NCI-H345 (cell line): Measurements from ENCODE around the gene SLC24A4.

Experiments used
- DNase-seq: peaks from one replicate; lab custom pipeline; 2025; lab: John Stamatoyannopoulos, UW

The SLC24A4 gene

DNA sequence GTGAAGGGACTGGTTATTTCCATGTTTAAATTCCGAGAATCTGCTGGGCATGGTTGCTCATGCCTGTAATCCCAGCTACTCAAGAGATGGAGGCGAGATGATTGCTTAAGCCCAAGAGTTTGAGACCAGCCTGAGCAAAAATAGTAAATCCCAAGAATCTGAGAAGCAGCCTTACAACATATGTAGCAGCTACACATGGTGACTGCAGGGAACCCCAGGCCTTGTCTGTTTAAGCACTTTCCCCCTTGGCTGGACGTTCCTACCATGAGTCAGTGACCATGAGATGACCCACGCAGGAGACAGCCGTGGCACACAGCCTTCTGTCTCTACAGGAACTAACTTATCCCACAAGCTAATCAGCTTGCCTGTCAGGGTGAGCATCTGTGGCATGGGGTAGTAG lies 5.5 kb upstream of the SLC24A4 start:
- DNase-seq = no peak

DNA sequence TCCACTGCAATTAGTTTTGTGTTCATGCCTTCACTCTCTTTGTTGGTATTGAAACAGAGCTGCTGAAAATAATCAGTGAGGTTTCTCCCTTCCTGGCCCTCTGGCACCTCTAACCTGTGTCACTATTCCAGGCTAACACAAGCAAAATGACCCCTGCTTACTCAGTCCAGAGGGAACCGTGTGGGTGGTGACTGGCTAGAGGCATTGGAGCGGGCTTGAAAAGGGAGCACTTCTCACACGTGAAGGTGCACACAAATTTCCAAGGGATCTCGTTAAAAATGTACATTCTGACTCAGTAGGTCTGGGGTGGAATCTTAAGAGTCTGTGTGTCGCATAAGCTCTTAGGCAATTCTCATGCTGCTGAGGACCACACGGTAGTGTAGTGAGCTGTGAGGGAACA lies 1.3 kb upstream of the SLC24A4 start:
- DNase-seq = no peak

DNA sequence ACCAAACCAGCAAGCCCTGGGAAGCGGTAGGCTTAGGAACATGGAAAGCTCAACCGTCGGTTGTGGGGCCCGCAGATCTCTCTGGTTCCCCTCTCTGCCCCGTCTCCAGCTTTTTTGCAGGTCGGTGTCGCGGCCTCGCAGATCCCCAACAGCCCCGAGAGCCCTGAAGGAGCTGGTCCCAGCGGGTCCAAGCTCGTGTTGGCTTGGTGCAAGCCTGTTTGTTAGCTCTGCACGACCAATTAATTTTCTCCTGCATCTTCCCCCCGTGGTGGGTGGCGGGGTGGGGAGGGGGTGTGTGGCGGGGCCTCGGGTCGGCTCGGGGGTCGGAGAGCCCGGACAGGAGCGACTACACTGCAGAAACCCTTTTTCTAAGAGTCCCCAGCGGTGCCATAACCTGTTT lies 449 bp upstream of the SLC24A4 start:
- no peak for DNase-seq

DNA sequence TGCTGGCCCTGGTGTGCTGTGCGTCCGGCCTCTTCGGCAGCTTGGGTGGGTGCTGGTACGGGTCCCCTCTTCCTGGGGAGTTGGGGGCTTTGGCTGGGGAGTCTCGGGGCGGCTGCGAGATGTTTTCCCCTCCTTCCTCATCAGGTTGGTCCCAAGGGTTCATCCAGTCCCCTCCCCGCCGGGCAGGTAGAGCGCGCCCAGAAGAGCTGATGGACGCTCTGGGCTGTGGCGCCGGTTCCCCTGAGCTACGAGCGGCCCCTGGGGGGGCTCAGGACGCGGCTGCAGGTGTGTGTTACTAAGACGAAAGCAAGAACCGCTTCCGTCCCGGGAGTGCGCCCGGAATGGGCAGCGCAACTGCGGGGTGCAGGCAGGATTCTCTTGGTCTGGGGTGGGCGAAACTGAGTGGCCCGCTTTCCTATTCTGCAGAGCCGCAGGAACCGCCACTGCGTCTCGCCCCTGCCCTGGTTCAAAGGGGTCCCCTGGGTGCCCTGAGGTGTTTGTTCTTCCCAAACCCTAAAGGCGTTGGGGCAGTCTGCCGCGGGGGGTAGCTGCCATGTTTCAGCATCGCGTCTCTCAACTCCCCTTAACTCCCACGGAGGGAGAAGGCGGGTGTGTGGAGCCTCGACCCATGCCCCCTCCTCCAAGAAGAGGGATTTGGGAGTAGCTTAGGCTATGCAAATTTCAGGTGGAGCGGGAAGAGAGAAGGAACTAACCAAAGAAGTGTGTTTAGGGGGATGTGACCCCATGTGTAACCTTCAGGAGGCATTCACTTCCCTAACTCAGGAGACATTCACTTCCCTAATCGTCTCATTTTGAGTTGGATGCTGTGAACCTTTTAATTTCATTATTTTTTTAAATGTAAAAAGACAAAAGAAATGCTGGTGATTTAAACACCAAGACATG lies 1.2 kb downstream of the SLC24A4 start:
- DNase-seq = no peak

DNA sequence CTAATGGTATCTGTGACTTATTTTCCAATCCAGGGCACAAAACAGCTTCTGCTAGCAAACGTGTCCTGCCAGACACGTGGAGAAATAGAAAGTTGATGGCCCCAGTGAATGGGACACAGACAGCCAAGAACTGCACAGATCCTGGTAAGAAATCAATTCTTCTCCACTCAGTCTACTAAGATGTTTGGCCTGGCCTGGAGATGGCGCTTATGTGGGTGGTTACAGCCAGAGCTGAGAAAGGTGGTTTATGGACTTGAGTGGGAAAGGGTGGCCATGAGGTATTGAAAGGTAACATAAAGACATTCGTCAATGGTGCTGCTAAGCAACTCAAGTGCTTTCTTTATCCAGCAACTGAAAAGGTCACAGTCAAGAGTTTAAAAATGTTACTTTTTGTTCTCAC lies 2.9 kb downstream of the SLC24A4 start:
- no peak for DNase-seq

DNA sequence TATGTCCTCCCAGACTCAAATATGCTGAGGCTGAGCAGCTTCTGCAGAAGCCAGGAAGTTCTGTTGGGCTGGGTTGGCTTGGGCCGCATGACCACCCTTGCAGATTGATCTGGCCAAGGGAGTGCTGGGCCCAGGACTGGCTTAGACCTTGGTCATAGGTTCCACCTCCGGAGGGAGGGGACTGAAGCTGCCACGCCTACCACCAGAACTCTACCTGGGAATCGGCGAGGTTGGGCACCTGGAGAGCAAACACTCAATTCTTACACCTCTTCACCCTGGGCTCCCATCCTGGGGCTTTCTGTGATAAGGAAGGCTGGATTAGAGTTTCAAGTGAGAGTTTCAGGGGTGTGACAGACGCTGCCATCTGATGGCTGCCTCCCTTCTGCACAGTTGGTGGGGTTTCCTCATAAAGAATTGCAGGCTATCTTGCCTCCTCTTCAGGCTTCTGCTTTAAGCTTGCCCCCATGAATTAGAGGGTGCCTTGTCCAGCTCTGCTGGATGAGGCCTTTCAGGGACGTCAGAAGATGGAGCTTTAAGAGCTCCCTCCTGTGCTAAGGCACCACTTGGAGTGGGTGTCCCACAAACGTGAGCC lies 5.8 kb downstream of the SLC24A4 start:
- no peak for DNase-seq

DNA sequence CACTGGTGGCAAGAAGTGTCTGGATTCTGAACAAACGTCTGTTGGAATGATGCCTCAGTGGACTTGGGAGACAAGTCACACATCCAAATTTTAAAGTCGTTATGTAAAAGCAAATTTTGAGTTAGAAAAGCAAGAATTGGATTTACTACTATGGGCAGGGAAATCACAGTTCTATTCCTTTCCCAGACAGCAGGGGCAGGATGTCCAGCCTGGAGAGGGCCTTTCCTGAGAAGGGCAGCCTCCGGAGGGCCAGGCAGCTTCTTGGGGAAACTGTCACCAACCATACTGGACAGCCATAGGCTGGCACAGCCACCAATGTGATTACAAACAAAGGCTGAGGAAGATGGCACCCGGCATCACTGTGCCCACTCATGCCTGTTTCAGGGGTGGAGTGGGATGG lies 11.1 kb downstream of the SLC24A4 start:
- DNase-seq = no peak

DNA sequence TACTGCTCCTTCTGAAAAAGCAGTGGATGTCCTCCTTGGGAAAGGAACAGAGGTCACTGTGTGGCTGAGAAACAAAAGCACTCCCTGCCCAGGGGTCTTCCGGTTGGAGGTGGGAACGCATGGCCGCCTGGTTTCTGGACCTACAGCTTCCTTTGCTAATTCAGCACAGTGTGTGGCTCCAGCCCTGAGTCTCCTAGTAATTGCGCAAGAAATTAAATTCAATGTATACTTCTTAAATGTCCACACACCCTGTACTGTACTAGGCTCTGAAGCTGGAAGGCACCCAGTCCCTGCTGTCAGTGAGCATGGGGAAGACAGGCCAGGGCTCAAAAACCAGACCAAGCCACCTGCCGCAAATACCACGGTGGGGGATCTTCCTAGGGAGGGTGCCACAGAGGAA lies 13.4 kb downstream of the SLC24A4 start:
- no peak for DNase-seq

DNA sequence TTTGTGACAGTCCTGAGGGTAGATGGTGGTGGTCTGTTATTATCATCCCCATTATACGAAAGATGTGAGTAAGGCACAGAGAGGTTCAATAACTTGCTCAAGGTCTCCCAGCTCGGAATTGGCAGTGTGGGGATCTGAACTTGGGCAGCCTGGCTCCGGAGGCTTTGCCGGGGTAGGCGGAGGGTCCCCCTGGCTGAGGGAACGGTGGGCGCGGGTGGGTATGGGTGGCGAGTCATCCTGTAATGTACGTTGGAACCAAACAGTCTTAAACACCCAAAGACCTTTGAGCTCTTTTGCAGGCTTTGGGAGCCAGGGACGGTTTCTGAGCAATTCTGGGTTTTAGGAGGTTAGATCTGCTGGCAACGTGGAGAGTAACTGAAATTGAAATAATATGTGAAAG lies 16.5 kb downstream of the SLC24A4 start:
- no peak for DNase-seq

DNA sequence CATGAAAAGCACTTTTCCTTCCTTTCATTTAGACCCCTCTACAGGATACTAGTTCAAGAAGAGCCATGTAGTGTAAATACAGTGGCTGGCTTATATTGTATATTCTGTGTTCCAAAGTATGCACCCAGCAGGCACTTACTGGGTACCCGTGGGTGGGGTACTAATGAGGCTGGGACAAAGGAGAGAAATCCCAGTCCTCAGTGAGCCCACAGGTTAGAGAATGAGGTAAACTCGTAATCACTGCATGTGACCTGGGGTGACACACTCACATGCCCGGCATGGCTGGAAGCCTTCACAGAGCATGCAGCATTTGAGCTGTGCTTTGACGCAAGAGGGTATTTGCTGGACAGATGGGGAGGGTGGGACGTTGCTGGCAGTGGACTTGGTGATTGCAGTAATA lies 17.1 kb downstream of the SLC24A4 start:
- DNase-seq = no peak

DNA sequence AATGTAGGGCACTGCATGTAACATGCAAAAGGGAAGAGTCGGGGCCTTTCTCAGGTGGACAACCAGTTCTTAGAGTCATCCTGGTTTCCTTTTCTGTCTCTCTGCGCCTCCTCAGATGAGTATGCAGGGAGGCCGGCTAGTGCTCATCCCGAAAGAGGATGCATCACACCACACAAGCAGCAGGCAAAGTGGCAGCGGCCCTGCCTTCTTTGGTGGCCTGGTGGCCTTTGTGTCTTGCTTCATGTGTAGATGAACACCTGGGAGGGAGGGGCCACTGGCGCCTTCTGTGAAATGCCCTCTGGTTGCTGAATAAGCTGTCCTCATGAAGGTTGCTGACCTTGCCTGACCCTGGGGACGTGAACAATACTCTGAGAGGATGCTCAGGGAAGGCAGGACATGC lies 18.0 kb downstream of the SLC24A4 start:
- no peak for DNase-seq

DNA sequence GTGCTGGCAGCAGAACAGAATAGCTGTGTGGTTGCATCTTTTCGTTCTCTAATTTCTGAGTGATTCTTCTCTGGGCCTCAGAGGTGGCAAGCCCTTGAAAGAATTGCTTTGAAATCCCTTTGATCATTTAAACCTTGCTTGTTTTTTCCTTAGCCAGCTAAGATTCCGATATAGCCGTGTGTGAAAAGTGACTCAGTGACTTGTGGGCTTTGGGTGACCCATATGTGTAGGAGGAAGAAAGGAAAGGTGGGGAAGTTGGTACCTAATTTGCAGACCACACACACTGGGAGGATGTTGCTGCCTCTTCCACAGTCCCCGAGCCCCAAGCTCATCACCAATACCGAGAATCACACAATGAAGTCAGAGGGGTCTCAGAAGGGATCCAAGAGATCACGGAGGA lies 18.8 kb downstream of the SLC24A4 start:
- no peak for DNase-seq

DNA sequence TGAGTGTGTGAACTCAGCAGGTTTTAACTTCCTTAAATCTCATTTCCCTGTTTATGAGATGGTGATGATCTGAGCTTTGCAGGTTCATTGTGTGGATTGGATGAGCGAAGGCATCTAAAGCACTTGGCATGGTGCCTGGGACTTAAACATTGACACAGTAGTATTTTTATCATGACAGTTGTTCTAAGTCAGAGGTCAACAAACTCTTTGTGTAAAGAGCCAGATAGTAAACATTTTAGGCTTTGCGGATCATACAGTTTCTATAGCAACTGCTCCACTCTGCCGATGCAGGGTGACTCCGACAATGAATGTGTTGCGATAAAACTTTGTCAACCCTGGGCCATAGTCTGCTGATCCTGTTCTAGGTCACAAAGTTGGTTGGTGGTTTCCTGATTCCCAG lies 25.2 kb downstream of the SLC24A4 start:
- DNase-seq = peak; percentile 88

DNA sequence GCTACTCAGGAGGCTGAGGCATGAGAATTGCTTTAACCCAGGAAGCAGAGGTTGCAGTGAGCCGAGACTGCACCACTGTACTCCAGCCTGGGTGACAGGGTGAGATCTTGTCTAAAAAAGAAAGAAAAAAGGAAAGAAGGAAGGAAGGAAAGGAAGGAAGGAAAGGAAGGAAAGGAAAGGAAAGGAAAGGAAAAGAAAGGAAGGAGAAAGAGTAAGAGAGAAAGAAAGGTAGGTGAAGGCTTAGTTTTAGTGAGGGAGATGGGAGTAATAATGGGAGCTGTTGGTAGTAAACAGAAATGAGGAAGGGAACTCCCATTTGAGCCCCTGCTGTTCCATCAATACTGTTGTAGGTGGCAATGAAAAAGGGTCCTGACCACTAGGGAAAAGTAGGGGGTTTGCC lies 28.8 kb downstream of the SLC24A4 start:
- DNase-seq = no peak

DNA sequence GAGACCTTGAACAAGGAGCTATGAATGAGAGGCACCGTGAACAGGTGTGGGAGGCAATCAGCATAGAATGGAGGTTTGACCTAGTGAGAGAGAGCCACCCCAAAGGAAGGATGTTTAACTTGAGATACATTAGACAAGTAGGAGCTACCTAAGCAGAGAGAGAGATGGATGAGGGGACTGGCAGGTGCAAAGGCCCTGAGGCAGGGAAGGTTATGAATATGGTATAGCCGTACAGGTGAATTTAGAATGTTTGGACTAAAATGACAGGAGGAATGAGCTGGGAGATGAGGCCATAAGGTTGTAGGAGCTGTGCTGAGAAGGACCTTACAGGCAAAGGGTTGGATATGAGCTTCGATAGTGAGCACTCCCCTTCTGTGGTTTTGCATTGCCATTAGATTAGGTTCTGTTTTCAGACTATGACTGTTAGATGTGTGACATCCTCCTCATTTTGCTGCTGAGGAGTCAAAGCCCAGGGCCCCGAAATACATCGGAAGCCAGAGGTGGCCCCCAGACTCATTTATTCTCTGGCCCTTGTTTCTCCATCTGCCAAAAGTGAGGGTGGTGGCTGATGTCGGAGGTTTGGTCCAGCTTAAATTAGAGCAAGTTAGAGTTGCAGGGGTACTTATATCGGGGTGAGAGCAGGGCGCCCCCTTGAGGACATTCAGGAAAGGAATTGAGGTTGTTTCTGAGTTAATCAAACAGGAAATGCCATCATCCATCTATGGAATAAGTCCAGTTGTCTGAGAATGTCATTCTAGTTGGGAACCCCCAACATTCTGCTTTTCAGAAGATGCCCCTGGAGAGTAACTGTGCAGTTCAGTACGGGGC lies 29.4 kb downstream of the SLC24A4 start:
- no peak for DNase-seq

DNA sequence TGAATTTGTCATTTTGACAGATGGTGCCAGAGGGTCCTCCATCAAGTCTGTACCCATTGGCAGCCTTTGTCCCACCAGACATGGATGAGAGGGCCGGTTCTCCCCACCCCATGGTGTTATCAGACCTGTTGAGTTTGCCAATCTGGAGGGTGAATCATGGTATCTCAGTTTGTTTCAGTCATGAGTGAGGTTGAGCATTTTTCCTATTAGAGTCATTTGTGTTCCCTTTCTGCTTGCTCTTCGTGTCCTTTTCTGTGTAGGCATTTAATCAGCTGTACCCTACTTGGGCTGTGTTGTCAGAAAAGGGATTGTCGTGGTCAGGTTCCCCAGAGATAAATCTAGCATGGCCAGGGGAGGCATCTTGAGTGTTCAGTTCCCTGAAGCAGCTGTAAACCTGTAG lies 30.5 kb downstream of the SLC24A4 start:
- no peak for DNase-seq

DNA sequence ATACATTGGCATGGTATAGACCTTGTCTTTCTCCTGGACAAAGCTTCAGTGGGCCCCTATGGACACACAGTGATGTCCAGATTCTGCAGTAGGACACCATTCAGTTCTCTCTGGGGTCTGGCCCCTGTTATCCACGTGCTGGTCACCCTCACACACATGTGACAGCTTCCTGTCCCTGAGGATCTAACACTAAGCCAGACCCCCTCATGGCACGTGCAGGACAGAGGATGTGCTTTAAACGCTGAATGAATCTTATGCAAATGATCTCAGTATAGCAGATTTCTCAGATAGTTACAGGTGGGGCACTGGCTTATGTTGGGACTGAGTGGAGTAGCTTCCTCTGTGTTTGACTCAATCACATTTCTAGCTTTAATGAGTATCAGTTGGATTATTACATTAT lies 33.7 kb downstream of the SLC24A4 start:
- no peak for DNase-seq

DNA sequence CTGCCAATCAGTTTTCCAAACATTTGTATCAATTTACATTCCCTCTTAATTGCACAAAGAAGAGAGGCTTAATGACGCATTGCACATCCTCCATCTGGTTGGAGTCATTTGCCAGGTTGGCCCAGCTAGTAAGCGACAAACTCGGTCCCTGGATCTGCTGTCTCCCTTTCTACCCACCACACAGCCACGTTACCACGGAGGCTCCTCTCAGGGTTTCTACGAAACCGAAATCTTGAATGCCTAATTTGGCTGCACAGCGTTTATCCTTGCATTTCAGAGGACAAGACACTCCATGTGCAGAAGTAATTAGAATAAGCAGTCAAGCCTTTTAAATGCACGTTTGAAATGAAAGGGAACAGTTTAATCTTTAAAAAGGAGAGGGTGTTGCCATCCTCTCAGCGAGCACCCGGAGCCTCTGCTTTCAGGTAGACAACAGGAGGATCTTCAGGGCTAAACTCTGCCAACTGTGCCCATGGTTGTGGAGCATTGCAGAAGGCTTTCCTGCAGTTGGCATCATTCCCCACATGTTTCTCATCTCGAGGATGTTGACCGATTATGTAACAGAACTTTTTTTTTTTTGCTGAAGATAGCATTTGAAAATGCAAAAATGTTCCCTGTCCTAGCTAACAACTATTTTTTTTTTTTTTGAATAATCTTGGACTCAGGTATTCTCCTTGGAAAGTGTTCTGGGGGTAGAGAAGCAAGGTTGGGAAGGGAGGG lies 37.8 kb downstream of the SLC24A4 start:
- no peak for DNase-seq

DNA sequence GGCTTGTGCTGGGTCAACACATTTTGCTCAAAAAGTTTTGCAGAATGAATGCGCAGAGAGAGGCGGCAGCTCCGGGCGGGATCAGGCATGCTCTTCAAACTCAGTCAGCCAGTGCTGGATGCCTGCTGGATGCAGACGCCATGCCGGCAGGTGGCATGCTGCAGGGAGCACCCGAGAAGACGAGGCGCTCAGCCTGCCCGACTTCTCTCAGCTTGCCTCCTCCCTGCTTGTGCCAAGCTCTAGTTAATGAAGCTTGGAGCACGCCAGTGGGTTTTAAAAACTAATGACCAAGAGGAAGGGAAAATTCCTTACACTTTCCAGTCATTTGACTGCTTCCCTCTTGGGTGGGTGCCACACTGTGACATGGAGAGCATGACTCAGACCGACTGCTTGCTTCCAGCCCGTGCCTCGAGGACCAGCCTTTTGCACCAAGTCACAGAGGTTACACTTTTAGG lies 39.8 kb downstream of the SLC24A4 start:
- DNase-seq = peak; percentile 61

DNA sequence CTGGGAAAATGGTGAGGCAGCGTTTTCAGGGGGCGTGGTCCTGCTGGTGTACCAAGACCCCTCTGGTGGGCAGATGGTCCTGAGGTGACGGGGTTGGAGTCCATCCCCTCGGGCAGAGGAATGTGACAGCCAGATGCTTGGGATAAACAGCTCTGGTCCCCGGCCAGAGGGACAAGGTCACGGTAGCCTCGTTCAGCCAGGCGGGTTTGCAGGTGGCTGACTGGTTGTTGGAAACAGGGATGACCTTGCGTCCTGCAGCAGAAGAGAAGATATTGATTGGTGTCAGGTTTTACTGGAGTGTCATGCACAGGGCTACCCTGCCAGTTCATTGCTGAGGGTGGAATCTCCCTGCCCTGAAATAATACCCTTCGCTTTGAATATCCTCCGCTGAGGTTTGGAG lies 43.3 kb downstream of the SLC24A4 start:
- DNase-seq = no peak

DNA sequence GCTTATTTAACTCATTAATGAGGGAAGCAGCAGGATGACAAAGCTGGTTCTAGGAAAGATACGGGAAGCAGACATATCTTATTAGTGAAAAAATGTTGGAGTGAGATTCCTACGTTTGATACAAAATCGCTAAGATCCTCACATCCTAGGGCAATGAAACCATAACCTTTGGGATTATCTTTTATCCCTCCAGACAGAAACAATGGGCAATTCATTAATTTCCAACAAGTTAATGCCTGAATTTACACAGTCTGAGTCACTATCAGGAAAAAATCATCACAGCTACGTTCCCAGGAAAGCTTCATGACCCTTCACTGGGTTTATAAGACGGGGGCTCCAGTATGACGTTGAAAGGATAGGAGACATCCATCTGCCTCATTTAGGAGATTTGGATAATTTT lies 45.0 kb downstream of the SLC24A4 start:
- no peak for DNase-seq

DNA sequence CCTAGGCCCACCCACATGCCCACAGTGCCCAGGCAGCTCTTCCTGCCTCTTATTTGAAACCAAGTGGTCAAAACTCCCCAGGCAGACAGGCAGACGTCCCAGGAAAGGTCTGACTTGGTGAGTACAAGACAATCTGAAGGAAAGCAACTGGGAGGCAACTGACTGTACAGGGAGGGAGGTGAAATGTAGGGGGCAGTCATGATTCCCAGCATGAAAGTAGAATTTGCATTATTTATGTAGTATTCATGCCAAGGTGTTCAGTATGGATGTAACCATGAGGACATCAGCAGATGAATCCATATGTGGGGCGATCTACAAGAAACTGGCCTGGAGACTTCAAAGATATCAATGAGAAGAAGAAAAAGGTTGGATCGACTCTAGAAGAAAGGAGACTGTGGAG lies 46.1 kb downstream of the SLC24A4 start:
- DNase-seq = no peak
